SHP77 treated with DMSO at 0.1 percent for 48 hours (cell line): ENCODE data around the gene ARFGAP1.
"Not testable (repeated sequence)": the region's sequence is repeated elsewhere in the genome, so short reads cannot be mapped to it uniquely, and the experiment has no call there.

Experiments used
- DNase-seq: peaks from one replicate; lab custom pipeline; 2025; lab: John Stamatoyannopoulos, UW

Gene ARFGAP1

GRCh38 chr20:63332488-63333240, 60.1 kb downstream of the ARFGAP1 start:
- no peak for DNase-seq

- no peak for DNase-seq
Measured at GRCh38 chr20:63333241-63333836, 60.7 kb downstream of the ARFGAP1 start.

GRCh38 chr20:63334356-63334755, 61.7 kb downstream of the ARFGAP1 start:
- no peak for DNase-seq

GRCh38 chr20:63335060-63335459, 62.4 kb downstream of the ARFGAP1 start:
- DNase-seq: not testable (repeated sequence)

- no peak for DNase-seq
Measured at GRCh38 chr20:63335711-63336110, 63.1 kb downstream of the ARFGAP1 start.

GRCh38 chr20:63336232-63336752, 63.7 kb downstream of the ARFGAP1 start:
- no peak for DNase-seq

- DNase-seq: no peak
Measured at GRCh38 chr20:63337786-63338420, 65.3 kb downstream of the ARFGAP1 start.
